Measurements from ENCODE around the gene TM9SF1.

Gene TM9SF1

DNA sequence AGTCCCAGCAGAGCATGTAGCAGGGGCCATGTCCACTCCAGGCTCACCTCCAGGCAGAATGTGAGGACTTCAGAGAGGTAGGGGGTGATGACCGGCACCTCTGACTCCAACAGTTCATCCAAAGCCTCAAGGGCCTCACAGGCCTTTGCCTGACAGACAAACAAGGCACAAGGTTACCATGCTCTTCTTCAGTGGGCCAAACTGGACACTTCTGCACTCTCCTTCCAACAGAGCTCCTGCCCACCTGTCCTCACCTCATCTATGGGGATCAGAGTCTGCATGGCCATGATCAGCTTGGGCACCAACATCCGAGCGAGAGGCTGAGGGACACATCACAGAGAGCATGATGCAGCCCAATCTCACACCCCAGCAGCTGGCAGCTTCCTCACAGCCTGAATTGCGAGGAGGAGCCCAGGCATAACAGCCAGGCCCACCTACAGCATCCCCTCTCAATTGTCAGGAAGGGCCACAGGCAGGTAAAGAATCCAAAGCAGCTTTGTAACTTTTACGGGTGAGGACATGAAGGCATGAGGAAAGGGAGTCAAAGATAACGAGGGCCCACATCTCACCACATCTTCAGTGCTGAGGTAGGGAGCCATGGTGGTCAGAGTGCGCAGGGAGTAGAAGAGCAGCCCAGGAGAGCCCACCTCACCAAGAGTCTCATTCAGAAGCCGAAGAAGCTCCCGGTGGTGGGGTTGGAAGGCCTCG, 8.3 kb downstream of the TM9SF1 start:
- WGBS = 100% methylated on average over 10 of the region's 10 CpGs
- H3K4me2 ChIP-seq (ENCODE audit: low read length, poor library complexity, severe bottlenecking) = no peak overlapping the region
- no peaks in the 10 kb centered on the region for H3K9me3 ChIP-seq (ENCODE audit: control insufficient read depth, low read length)
- H2BK12ac ChIP-seq (ENCODE audit: low read length in 2 of 2) = no peak overlapping the region
- H3K27me3 ChIP-seq (ENCODE audit: control insufficient read depth in 1 of 2, insufficient read depth in 1 of 2, low read length in 2 of 2) = no peaks in the 10 kb centered on the region
- H2AFZ ChIP-seq (ENCODE audit: low read depth, low read length) = no peak overlapping the region
- no peak overlapping the region for H3K18ac ChIP-seq (ENCODE audit: low read depth in 1 of 2, low read length in 2 of 2)
- H2AK5ac ChIP-seq (ENCODE audit: low read length, severe bottlenecking) = no peak overlapping the region
- no peak overlapping the region for H3K14ac ChIP-seq (ENCODE audit: low read length in 2 of 2)
- H2BK5ac ChIP-seq (ENCODE audit: low read depth, low read length, poor library complexity, severe bottlenecking) = no peak overlapping the region
- H4K8ac ChIP-seq (ENCODE audit: low read length) = no peak overlapping the region
- H3K4me1 ChIP-seq (ENCODE audit: control insufficient read depth, insufficient read depth, low read depth, low read length) = peaks cover 7% of the 10 kb centered on the region
- H4K91ac ChIP-seq (ENCODE audit: low read length) = no peak overlapping the region
- H3K27ac ChIP-seq (ENCODE audit: low read length, poor library complexity, severe bottlenecking) = no peak overlapping the region
- peak overlapping the region in 1 of 2 experiments; percentile 92 for H3K4me3 ChIP-seq (ENCODE audit: insufficient read depth in 1 of 2, low read depth in 1 of 2, low read length in 2 of 2)
- no peak for DNase-seq
- H3K9ac ChIP-seq (ENCODE audit: low read length) = peak overlapping the region; percentile 94
- no peak overlapping the region for H2BK120ac ChIP-seq (ENCODE audit: low read depth, low read length)
- H3K4ac ChIP-seq (ENCODE audit: low read depth in 1 of 2, low read length in 2 of 2) = no peak overlapping the region
- H3K79me1 ChIP-seq (replicated peaks; ENCODE audit: low read length, poor library complexity, severe bottlenecking) = peaks cover 36% of the 10 kb centered on the region
- no peak overlapping the region for H2BK15ac ChIP-seq (ENCODE audit: low read depth, poor library complexity, severe bottlenecking)
- peaks cover 67 to 75% of the 10 kb centered on the region in 2 experiments for H3K36me3 ChIP-seq (ENCODE audit: control insufficient read depth in 1 of 2, insufficient read depth in 2 of 2, low read depth in 1 of 2, low read length in 2 of 2)
- no peak overlapping the region for H3K23ac ChIP-seq (ENCODE audit: low read length in 2 of 2)

DNA sequence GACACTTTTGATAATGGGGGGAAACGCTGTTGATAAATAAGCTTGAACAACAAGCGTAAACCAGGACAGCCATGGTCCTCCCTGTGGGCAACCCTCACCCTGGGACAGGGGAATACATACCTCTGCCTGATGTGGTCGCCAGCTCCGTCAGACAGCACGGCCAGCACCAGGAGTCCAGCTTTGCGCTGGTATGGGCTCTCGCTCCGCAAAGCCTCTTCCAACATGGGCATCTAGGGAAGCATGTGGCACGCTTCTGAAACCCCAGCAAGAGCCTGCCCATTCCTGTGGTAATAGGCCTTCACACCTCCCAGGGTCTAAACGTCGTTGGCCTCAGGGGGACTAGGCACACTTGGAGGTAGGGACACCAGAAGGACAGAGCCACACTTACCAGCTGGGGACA, 9.5 kb downstream of the TM9SF1 start:
- DNase-seq = no peak
- Histone ChIP-seq H3K27ac (ENCODE audit: low read length, poor library complexity, severe bottlenecking) (no peak overlapping the region), H2BK120ac (ENCODE audit: low read depth, low read length) (no peak overlapping the region), H2BK12ac (ENCODE audit: low read length in 2 of 2) (no peak overlapping the region), H3K9ac (ENCODE audit: low read length) (no peak overlapping the region), H2BK5ac (ENCODE audit: low read depth, low read length, poor library complexity, severe bottlenecking) (no peak overlapping the region), H3K18ac (ENCODE audit: low read depth in 1 of 2, low read length in 2 of 2) (no peak overlapping the region), H2BK15ac (ENCODE audit: low read depth, poor library complexity, severe bottlenecking) (no peak overlapping the region), H4K91ac (ENCODE audit: low read length) (no peak overlapping the region), H2AK5ac (ENCODE audit: low read length, severe bottlenecking) (no peak overlapping the region), H3K27me3 (ENCODE audit: control insufficient read depth in 1 of 2, insufficient read depth in 1 of 2, low read length in 2 of 2) (no peaks in the 10 kb centered on the region), H3K4ac (ENCODE audit: low read depth in 1 of 2, low read length in 2 of 2) (no peak overlapping the region), H3K14ac (ENCODE audit: low read length in 2 of 2) (no peak overlapping the region), H4K8ac (ENCODE audit: low read length) (no peak overlapping the region), H3K4me1 (ENCODE audit: control insufficient read depth, insufficient read depth, low read depth, low read length) (peaks cover 9% of the 10 kb centered on the region), H3K4me2 (ENCODE audit: low read length, poor library complexity, severe bottlenecking) (no peak overlapping the region), H3K4me3 (ENCODE audit: insufficient read depth in 1 of 2, low read depth in 1 of 2, low read length in 2 of 2) (no peak overlapping the region), H2AFZ (ENCODE audit: low read depth, low read length) (no peak overlapping the region), H3K23ac (ENCODE audit: low read length in 2 of 2) (no peak overlapping the region), H3K79me1 (replicated peaks; ENCODE audit: low read length, poor library complexity, severe bottlenecking) (peaks cover 36% of the 10 kb centered on the region), H3K36me3 (ENCODE audit: control insufficient read depth in 1 of 2, insufficient read depth in 2 of 2, low read depth in 1 of 2, low read length in 2 of 2) (peaks cover 75 to 78% of the 10 kb centered on the region in 2 experiments), H3K9me3 (ENCODE audit: control insufficient read depth, low read length) (no peaks in the 10 kb centered on the region)
- over 99% methylated on average over 11 of the region's 11 CpGs for whole genome bisulfite sequencing

DNA sequence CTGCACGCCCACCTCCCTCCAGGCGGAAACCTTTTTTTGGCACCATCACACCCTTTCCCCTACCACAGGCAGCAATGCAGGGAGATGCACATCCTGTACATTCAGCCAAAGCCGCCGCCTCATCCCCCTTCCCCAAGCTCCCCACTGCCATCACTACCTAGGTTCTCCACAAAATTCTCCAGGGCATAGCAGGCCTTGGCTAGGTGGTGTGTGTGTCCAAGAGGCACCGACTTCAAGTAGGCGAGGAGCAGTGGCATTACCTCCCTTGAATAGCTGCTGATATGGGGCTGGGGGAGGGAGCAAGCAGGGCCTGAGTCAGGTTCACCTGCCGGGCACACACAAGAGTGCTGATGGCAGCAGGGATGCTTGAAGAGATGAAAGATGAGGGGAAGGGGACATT, 10.2 kb downstream of the TM9SF1 start:
- Histone ChIP-seq H3K79me1 (replicated peaks; ENCODE audit: low read length, poor library complexity, severe bottlenecking) (peaks cover 32% of the 10 kb centered on the region), H3K9me3 (ENCODE audit: control insufficient read depth, low read length) (no peaks in the 10 kb centered on the region), H2BK15ac (ENCODE audit: low read depth, poor library complexity, severe bottlenecking) (no peak overlapping the region), H3K14ac (ENCODE audit: low read length in 2 of 2) (no peak overlapping the region), H3K23ac (ENCODE audit: low read length in 2 of 2) (no peak overlapping the region), H3K36me3 (ENCODE audit: control insufficient read depth in 1 of 2, insufficient read depth in 2 of 2, low read depth in 1 of 2, low read length in 2 of 2) (peaks cover 75 to 78% of the 10 kb centered on the region in 2 experiments), H3K18ac (ENCODE audit: low read depth in 1 of 2, low read length in 2 of 2) (no peak overlapping the region), H4K8ac (ENCODE audit: low read length) (no peak overlapping the region), H2BK120ac (ENCODE audit: low read depth, low read length) (no peak overlapping the region), H4K91ac (ENCODE audit: low read length) (no peak overlapping the region), H3K27me3 (ENCODE audit: control insufficient read depth in 1 of 2, insufficient read depth in 1 of 2, low read length in 2 of 2) (no peaks in the 10 kb centered on the region), H3K4me3 (ENCODE audit: insufficient read depth in 1 of 2, low read depth in 1 of 2, low read length in 2 of 2) (no peak overlapping the region), H3K4me2 (ENCODE audit: low read length, poor library complexity, severe bottlenecking) (no peak overlapping the region), H3K9ac (ENCODE audit: low read length) (no peak overlapping the region), H2AK5ac (ENCODE audit: low read length, severe bottlenecking) (no peak overlapping the region), H3K4me1 (ENCODE audit: control insufficient read depth, insufficient read depth, low read depth, low read length) (peaks cover 14% of the 10 kb centered on the region), H2AFZ (ENCODE audit: low read depth, low read length) (no peak overlapping the region), H2BK5ac (ENCODE audit: low read depth, low read length, poor library complexity, severe bottlenecking) (no peak overlapping the region), H2BK12ac (ENCODE audit: low read length in 2 of 2) (no peak overlapping the region), H3K4ac (ENCODE audit: low read depth in 1 of 2, low read length in 2 of 2) (no peak overlapping the region), H3K27ac (ENCODE audit: low read length, poor library complexity, severe bottlenecking) (no peak overlapping the region)
- 96% methylated on average over 5 of the region's 7 CpGs for WGBS
- no peak for DNase-seq

DNA sequence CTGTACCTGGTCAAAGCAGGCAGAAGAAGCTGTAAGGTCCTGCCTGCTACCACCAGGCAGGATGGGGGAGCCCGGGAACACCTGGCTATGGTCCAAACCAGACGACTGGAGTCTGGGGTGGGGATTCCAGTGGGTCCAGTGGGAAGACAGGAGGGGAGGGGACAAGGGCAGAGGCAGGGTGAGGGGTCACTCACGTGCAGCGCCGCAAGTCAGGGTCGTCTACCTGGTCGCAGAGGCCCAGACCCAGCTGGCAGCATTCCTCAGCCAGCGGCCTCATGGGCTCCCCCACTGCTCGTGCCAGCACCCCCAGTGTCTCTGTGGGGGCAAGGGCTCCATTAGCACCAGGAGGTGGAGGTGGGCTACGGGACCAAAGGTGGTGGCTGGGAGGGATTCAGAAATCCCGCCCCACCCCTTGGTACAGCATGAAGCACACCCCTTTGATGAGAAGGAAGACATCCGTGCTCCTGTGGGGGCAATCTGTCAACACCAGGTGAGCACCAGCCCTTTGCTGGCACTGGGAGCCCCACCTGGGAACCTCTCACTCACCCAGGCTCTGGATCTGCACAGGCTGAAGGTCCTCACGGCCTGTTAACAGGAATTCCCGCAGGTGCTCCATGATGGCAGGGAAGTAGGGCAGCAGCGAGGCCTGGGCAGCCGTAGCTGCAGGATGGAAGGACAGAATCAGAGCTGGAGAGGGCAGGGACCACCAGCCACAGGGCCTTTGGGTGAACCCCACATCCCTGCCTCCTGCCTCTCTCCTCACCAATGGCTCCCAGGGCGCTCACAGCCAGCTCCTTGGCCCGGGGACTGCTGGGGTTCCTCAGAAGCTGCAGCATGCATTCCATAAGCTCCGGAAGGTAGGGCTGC, 10.9 kb downstream of the TM9SF1 start:
- Histone ChIP-seq H3K27me3 (ENCODE audit: control insufficient read depth in 1 of 2, insufficient read depth in 1 of 2, low read length in 2 of 2) (no peaks in the 10 kb centered on the region), H3K4me2 (ENCODE audit: low read length, poor library complexity, severe bottlenecking) (no peak overlapping the region), H3K4ac (ENCODE audit: low read depth in 1 of 2, low read length in 2 of 2) (no peak overlapping the region), H2BK12ac (ENCODE audit: low read length in 2 of 2) (no peak overlapping the region), H3K79me1 (replicated peaks; ENCODE audit: low read length, poor library complexity, severe bottlenecking) (peaks cover 32% of the 10 kb centered on the region), H2BK15ac (ENCODE audit: low read depth, poor library complexity, severe bottlenecking) (no peak overlapping the region), H3K23ac (ENCODE audit: low read length in 2 of 2) (no peak overlapping the region), H4K8ac (ENCODE audit: low read length) (no peak overlapping the region), H3K18ac (ENCODE audit: low read depth in 1 of 2, low read length in 2 of 2) (no peak overlapping the region), H3K4me3 (ENCODE audit: insufficient read depth in 1 of 2, low read depth in 1 of 2, low read length in 2 of 2) (no peak overlapping the region), H3K14ac (ENCODE audit: low read length in 2 of 2) (no peak overlapping the region), H3K36me3 (ENCODE audit: control insufficient read depth in 1 of 2, insufficient read depth in 2 of 2, low read depth in 1 of 2, low read length in 2 of 2) (peaks cover 77% of the 10 kb centered on the region in 2 experiments), H3K9ac (ENCODE audit: low read length) (no peak overlapping the region), H4K91ac (ENCODE audit: low read length) (no peak overlapping the region), H2BK5ac (ENCODE audit: low read depth, low read length, poor library complexity, severe bottlenecking) (no peak overlapping the region), H3K9me3 (ENCODE audit: control insufficient read depth, low read length) (no peaks in the 10 kb centered on the region), H3K27ac (ENCODE audit: low read length, poor library complexity, severe bottlenecking) (no peak overlapping the region), H3K4me1 (ENCODE audit: control insufficient read depth, insufficient read depth, low read depth, low read length) (peaks cover 20% of the 10 kb centered on the region), H2BK120ac (ENCODE audit: low read depth, low read length) (no peak overlapping the region), H2AK5ac (ENCODE audit: low read length, severe bottlenecking) (no peak overlapping the region), H2AFZ (ENCODE audit: low read depth, low read length) (no peak overlapping the region)
- 98% methylated on average over 19 of the region's 19 CpGs for WGBS
- DNase-seq = no peak

Data from mesenchymal stem cell (in vitro differentiated cells and primary cell).